GM19328 (cell line): ENCODE results near the gene HMGCLL1.

Experiments
- ATAC-seq: cut with Tn5 transposase; IDR thresholded peaks from one replicate; pipeline ENCODE4 v1.9.1; 2021; ENCODE audit warnings: mild to moderate bottlenecking, moderate library complexity; ENCODE audit not compliant: unreplicated experiment

Gene HMGCLL1

GRCh38 chr6:55447891-55448290 is 131.1 kb downstream of the HMGCLL1 start:
- ATAC-seq, result no peak

- ATAC-seq, result no peak
These were observed 133.3 kb downstream of the HMGCLL1 start for GRCh38 chr6:55445648-55446204.

DNA sequence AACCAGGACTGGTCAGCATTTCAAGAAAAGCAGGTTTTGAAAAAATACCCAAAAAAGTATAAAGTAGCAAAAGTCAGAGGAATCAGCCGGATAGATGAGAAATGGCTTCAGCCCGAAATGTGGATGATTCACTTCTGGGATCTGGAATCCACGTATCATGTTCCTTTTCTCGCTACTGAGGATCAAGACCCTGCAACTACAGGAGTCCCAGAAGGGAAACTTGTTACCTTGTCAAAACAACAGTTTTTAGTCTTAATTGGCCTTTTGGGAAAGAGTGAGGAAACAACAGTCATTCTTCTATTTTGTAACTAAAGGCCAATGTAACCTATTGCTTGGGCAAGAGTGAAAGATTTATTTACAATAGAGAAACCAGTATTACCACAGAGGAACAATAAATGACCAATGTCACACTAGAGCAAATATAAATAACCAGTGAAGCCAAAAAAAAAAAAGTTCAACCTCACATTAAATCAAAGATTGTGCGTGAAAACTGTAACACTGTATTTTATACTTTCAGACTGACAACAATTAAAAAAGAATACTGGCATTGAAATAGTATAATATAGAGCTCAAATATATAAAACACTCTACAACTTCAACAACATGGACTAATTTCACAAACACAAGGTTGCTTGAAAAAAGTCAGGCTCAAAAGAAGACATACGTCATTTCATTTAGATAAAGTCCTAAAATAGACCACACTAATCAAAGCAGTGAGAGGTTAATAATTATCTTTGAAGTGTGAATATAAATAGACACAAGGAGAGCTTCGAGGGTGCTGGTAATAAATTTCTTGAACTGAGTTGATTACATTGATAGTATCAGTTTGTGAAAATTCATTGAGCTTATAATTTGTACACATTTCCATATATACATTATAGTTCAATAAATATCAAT is 135.5 kb downstream of the HMGCLL1 start:
- no peak for ATAC-seq

GRCh38 chr6:55438203-55438602 is 140.8 kb downstream of the HMGCLL1 start:
- ATAC-seq, result no peak

DNA sequence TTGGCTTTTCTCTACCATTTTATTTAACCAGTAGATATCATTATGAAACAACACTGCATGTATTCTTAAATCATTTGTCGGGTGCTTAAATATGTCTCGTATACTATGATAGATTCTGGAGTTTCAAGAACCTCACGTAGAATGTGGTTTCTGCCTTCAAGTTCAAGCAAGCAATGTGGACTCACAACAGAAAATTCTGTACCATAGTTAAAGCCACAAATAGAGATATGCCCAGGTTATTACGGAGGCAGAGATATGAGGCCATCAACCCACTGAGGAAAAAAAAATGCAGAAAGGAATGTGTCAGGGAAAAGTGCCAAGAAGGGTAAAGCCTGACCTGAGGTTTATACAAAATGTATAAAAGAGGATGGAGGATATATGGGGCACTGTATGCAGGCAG is 141.9 kb downstream of the HMGCLL1 start:
- ATAC-seq, result no peak

DNA sequence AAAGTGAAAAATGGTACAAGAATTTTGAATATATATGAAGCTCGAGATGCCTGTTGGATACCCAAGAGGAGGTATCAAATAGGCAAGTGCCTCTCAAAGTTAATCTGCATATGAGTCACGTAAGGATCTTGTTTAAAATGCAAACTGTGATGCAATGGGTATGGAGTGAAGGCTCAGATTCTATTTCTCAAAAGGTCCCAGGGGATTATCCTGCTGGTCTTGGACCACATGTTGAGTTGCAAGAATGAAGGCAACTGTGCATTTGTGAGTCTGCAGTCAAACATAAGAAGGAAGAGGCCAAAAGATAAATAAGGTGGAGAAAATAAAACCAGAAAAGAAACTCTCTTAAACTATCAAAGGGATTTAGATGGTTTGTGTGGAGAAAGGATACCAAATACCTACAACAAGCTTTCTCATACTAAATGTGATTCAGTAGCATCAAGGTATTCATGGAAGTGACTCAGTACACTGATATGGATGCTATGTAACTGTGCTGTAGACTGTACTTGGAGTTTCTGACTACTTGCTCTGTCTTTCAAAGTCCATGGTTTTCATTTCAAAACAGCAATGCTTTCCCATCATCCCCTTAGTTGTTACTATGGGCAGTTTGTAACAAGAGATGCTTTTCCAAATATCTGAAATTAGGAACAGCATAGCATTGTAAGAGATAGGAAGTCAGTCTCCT is 145.4 kb downstream of the HMGCLL1 start:
- no peak for ATAC-seq

GRCh38 chr6:55423933-55424332 is 155.1 kb downstream of the HMGCLL1 start:
- ATAC-seq, result no peak

DNA sequence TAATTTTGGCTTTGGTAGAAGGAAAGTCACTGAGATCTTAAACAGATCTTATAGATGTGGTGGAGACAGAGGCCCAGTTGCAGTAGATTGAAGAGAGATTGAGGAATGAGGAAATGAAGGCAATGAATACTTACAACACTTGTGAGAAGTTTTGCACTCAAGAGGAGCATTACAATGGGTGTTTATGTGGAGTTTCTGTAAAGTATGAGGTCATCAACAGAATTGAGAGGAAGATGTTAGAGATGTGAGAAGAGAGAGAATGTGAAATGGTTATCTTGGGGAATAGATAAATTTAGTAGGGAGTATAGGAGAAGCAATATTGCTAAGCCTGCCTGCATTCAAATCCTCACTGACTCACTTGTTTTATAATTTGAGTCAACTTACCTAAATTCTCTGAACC is 168.3 kb downstream of the HMGCLL1 start:
- ATAC-seq, result no peak

- ATAC-seq, result no peak
These were observed 173.3 kb downstream of the HMGCLL1 start for GRCh38 chr6:55405474-55406235.

GRCh38 chr6:55399351-55399750 is 179.6 kb downstream of the HMGCLL1 start:
- ATAC-seq, result no peak

DNA sequence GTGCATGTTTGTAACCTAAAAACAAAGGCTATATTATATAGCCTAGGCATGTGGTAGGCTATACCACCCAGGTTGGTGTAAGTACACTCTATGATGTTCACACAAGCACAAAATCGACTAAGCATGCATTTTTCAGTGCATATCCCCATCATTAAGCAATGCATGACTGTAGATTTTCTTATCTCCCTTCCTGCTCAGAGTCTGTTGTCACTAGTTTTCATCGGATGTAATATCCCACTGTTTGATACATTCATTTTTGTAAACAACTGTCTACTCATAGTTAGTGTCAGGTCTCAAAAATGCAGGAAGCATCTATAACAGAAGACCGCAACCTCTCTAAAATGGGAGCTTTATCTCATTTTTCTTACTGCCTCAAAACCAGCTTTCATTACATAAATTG is 181.0 kb downstream of the HMGCLL1 start:
- ATAC-seq, result no peak

- ATAC-seq, result no peak
These were observed 183.1 kb downstream of the HMGCLL1 start for GRCh38 chr6:55395871-55396270.

GRCh38 chr6:55388211-55388610 is 190.8 kb downstream of the HMGCLL1 start:
- no peak for ATAC-seq
